H1 (cell line): Measurements from ENCODE around the gene RPS18. TPM values are rescaled to one million over a fixed set of nuclear protein-coding genes. Genes with fewer than 3 reads are reported as not detected.

Experiments
- CTCF ChIA-PET: fragments of 300-600 bp; sonication (Branson Sonifier 250); formaldehyde crosslinking; loops from one replicate; lab custom pipeline; 2021; ENCODE audit not compliant: partially characterized antibody; lab: Charles Lee
- POLR2A ChIA-PET: fragments of 300-600 bp; sonication (Branson Sonifier 250); formaldehyde crosslinking; loops from one replicate; lab custom pipeline; 2021; ENCODE audit warnings: inconsistent platforms; ENCODE audit not compliant: partially characterized antibody; lab: Charles Lee
- DNase-seq, 2 experiments: peaks; one replicate each; pipeline versions ENCODE4 v3.0.0 to v3.0.0-alpha.2; 2010 to 2022; ENCODE audit warnings: low spot score in 2 of 2, low read depth in 1 of 2, mixed read lengths in 1 of 2
- FAIRE-seq: peaks from 2 replicates; lab custom pipeline; 2011; peaks lifted over from hg19 to GRCh38; lab: Jason Lieb, UNC
- H2AFZ ChIP-seq: 2 replicates; pipeline ENCODE4 v1.8.1; 2012; ENCODE audit warnings: low read length, inconsistent platforms
- H2AK5ac ChIP-seq: 2 replicates; pipeline ENCODE4 v1.6.1; 2013; ENCODE audit warnings: low read depth, low read length
- H2BK120ac ChIP-seq: replicated peaks from 2 replicates; pipeline ENCODE3; 2013; ENCODE audit warnings: low read depth, low read length, inconsistent platforms
- H2BK12ac ChIP-seq: 2 replicates; pipeline ENCODE4 v1.6.1; 2013; ENCODE audit warnings: low read depth, low read length
- H2BK15ac ChIP-seq: 2 replicates; pipeline ENCODE4 v1.6.1; 2013; ENCODE audit warnings: low read length
- H2BK20ac ChIP-seq: 2 replicates; pipeline ENCODE4 v1.6.1; 2013; ENCODE audit warnings: low read length
- H2BK5ac ChIP-seq: 2 replicates; pipeline ENCODE4 v1.6.1; 2013; ENCODE audit warnings: low read depth, low read length
- H3K14ac ChIP-seq: 2 replicates; pipeline ENCODE4 v1.6.1; 2013; ENCODE audit warnings: inconsistent platforms; ENCODE audit not compliant: insufficient read length
- H3K18ac ChIP-seq: 2 replicates; pipeline ENCODE4 v1.6.1; 2013; ENCODE audit warnings: low read length; ENCODE audit errors: extremely low read depth
- H3K23ac ChIP-seq: 2 replicates; pipeline ENCODE4 v1.6.1; 2013; ENCODE audit warnings: inconsistent platforms; ENCODE audit not compliant: insufficient read length
- H3K23me2 ChIP-seq: 2 replicates; pipeline ENCODE4 v1.6.1; 2013; ENCODE audit warnings: low read depth, low read length
- H3K27ac ChIP-seq: 2 replicates; pipeline ENCODE4 v1.6.1; 2011; ENCODE audit warnings: low read depth, low read length, inconsistent platforms
- H3K27me3 ChIP-seq, 4 experiments: replicated peaks in 1 of 4; 1 replicate in 1 of 4; 2 replicates in 3 of 4; pipeline versions ENCODE4 v1.6.1 to v1.8.1; 2011 to 2013; ENCODE audit warnings: low read length in 3 of 4, mild to moderate bottlenecking in 3 of 4, inconsistent platforms in 2 of 4, mixed read lengths in 2 of 4, moderate library complexity in 1 of 4; ENCODE audit not compliant: control insufficient read depth in 3 of 4, insufficient read depth in 3 of 4; ENCODE audit errors: extremely low read depth in 1 of 4
- H3K36me3 ChIP-seq, 4 experiments: 2 replicates each; pipeline versions ENCODE4 v1.6.1 to v1.8.1; 2011 to 2013; ENCODE audit warnings: mild to moderate bottlenecking in 4 of 4, low read length in 3 of 4, moderate library complexity in 2 of 4, control low read depth in 1 of 4, inconsistent platforms in 1 of 4; ENCODE audit not compliant: insufficient read depth in 4 of 4, control insufficient read depth in 2 of 4
- H3K4ac ChIP-seq: replicated peaks from 2 replicates; pipeline ENCODE3; 2013; ENCODE audit warnings: low read length, low read depth, mixed read lengths, inconsistent platforms; ENCODE audit not compliant: insufficient read length
- H3K4me1 ChIP-seq, 4 experiments: replicated peaks in 1 of 4; 1 replicate in 1 of 4; 2 replicates in 3 of 4; pipeline versions ENCODE4 v1.6.1 to v1.8.1; 2011 to 2013; ENCODE audit warnings: low read length in 3 of 4, inconsistent platforms in 2 of 4, mixed read lengths in 1 of 4; ENCODE audit not compliant: insufficient read depth in 4 of 4, control insufficient read depth in 3 of 4
- H3K4me2 ChIP-seq, 2 experiments: 2 replicates each; pipeline versions ENCODE4 v1.6.1 to v1.8.1; 2011 to 2013; ENCODE audit warnings: low read depth in 2 of 2, low read length in 2 of 2, control low read depth in 1 of 2, inconsistent platforms in 1 of 2, mild to moderate bottlenecking in 1 of 2; ENCODE audit not compliant: insufficient read depth in 1 of 2
- H3K4me3 ChIP-seq, 4 experiments: fragments of 200-600, 300-600 bp in 1 of 4; sonication (generic), shearing (Covaris generic), sonication (Bioruptor Twin) in 1 of 4; 2 replicates each; pipeline versions ENCODE4 v1.5.1 to v1.8.1; 2011 to 2016; ENCODE audit warnings: low read length in 4 of 4, low read depth in 3 of 4, control low read depth in 2 of 4, inconsistent platforms in 2 of 4, mild to moderate bottlenecking in 2 of 4, mixed read lengths in 1 of 4, moderate library complexity in 1 of 4; ENCODE audit not compliant: insufficient read depth in 2 of 4; ENCODE audit errors: extremely low read depth in 1 of 4
- H3K56ac ChIP-seq: replicated peaks from 2 replicates; pipeline ENCODE3; 2013; ENCODE audit warnings: low read depth, mild to moderate bottlenecking, mixed read lengths, low read length, inconsistent platforms; ENCODE audit not compliant: insufficient read length
- H3K79me1 ChIP-seq: 2 replicates; pipeline ENCODE4 v1.6.1; 2013; ENCODE audit warnings: low read depth, low read length, control low read depth
- H3K79me2 ChIP-seq, 2 experiments: 2 replicates each; pipeline versions ENCODE4 v1.6.1 to v1.8.1; 2012 to 2013; ENCODE audit warnings: low read length in 2 of 2, mild to moderate bottlenecking in 2 of 2, inconsistent platforms in 1 of 2; ENCODE audit not compliant: insufficient read depth in 2 of 2, control insufficient read depth in 1 of 2
- H3K9ac ChIP-seq, 4 experiments: replicated peaks in 1 of 4; 1 replicate in 1 of 4; 2 replicates in 3 of 4; pipeline versions ENCODE4 v1.6.1 to v1.8.1; 2011 to 2013; ENCODE audit warnings: low read depth in 3 of 4, low read length in 3 of 4, control low read depth in 2 of 4, mild to moderate bottlenecking in 2 of 4, moderate library complexity in 2 of 4, inconsistent platforms in 1 of 4; ENCODE audit errors: extremely low read depth in 1 of 4
- H3K9me3 ChIP-seq, 2 experiments: 2 replicates each; pipeline versions ENCODE4 v1.6.1 to v1.8.1; 2012 to 2013; ENCODE audit warnings: mild to moderate bottlenecking in 2 of 2, moderate library complexity in 2 of 2, control low read depth in 1 of 2, inconsistent platforms in 1 of 2, low read depth in 1 of 2, low read length in 1 of 2, mixed read lengths in 1 of 2; ENCODE audit not compliant: insufficient read depth in 2 of 2
- H4K20me1 ChIP-seq, 2 experiments: replicated peaks in 1 of 2; 2 replicates each; pipeline versions ENCODE3 to v1.8.1; 2011 to 2013; ENCODE audit warnings: inconsistent platforms in 2 of 2, low read length in 2 of 2, mild to moderate bottlenecking in 1 of 2; ENCODE audit not compliant: insufficient read depth in 2 of 2, control insufficient read depth in 1 of 2
- H4K5ac ChIP-seq: 2 replicates; pipeline ENCODE4 v1.6.1; 2013; ENCODE audit warnings: low read length, low read depth, mixed read lengths, inconsistent platforms; ENCODE audit not compliant: insufficient read length
- H4K8ac ChIP-seq: 2 replicates; pipeline ENCODE4 v1.8.0; 2013; ENCODE audit warnings: mild to moderate bottlenecking, moderate library complexity, low read length, inconsistent platforms; ENCODE audit not compliant: insufficient read depth; ENCODE audit errors: extremely low read depth
- H4K91ac ChIP-seq: replicated peaks from 2 replicates; pipeline ENCODE3; 2013; ENCODE audit warnings: low read length, mixed read lengths, inconsistent platforms; ENCODE audit not compliant: insufficient read length
- JUND ChIP-seq: IDR thresholded peaks from 2 replicates; pipeline ENCODE4 v1.6.1; 2011; ENCODE audit warnings: mild to moderate bottlenecking, improper control_type of control experiment, low read length
- NANOG ChIP-seq: IDR thresholded peaks from 2 replicates; pipeline ENCODE4 v1.6.1; 2011; ENCODE audit warnings: low read length, low read depth, mild to moderate bottlenecking, inconsistent platforms; ENCODE audit not compliant: insufficient read depth, poor library complexity, severe bottlenecking
- SRF ChIP-seq: IDR thresholded peaks from 2 replicates; pipeline ENCODE4 v1.6.1; 2011; ENCODE audit warnings: mild to moderate bottlenecking, low read depth, low read length, moderate library complexity
- ZNF274 ChIP-seq: IDR thresholded peaks from 2 replicates; pipeline ENCODE4 v1.7.0; 2012; ENCODE audit warnings: low read length, borderline replicate concordance; ENCODE audit errors: extremely low read depth
- WGBS, 2 experiments: shearing (Covaris generic) in 1 of 2; methylation state at CpG; one replicate each; pipeline versions ENCODE4 v1.1.6 to v1.1.7; 2013 to 2015; ENCODE audit warnings: low lambda C conversion rate in 2 of 2, mixed read lengths in 2 of 2, inconsistent platforms in 1 of 2, low coverage in 1 of 2, missing lambda C conversion rate in 1 of 2; ENCODE audit not compliant: insufficient replicate concordance in 2 of 2, insufficient coverage in 1 of 2, insufficient read length in 1 of 2; ENCODE audit errors: extremely low coverage in 1 of 2, missing lambda C conversion rate in 1 of 2; 5-methylcytosine and 5-hydroxymethylcytosine counted together
- polyA plus RNA-seq, 7 experiments: library from polyadenylated mRNA; depleted of rRNA in 3 of 7; stranded (reverse) in 5 of 7; unstranded in 2 of 7; fragments of >200 nt in 5 of 7; fragments of 200-250 nt in 2 of 7; gene quantifications; 1 replicate in 5 of 7; 2 replicates in 1 of 7; 4 replicates in 1 of 7; pipeline versions ENCODE4 v1.2.1 to v1.2.3, GENCODE V29; 2011 to 2013; ENCODE audit warnings: missing spikeins in 2 of 7, mixed read lengths in 2 of 7
- total RNA-seq: library from RNA; stranded (reverse); fragmentation: NEBNext Ultra II Directional; extraction: Animal tissue kit (Norgen Biotek cat#: 25700); gene quantifications from 2 replicates; pipeline ENCODE4 v1.2.1, GENCODE V29; 2021

Gene RPS18
- total and polyA plus RNA-seq, 2 of the 8 experiments (the other 6 are each of a cell fraction or from before 2014, with no cell fraction given), result 2,796 to 7,099 TPM

- Histone ChIP-seq H3K4me3 (peak overlapping the region; percentile 74 to 97 (median 84)), H4K8ac (peak overlapping the region; percentile 66), H4K20me1 (peaks cover 0 to 2% of the 10 kb centered on the region in 2 experiments), H2AK5ac (no peak overlapping the region), H3K9ac (peak overlapping the region in 3 of 4 experiments; percentile 39 to 56 (median 52); a peak in 5 of 7 replicates), H3K79me1 (peaks cover 8% of the 10 kb centered on the region; the same call in 1 of the 2 replicates), H3K36me3 (peaks cover 15 to 39% (median 29%) of the 10 kb centered on the region in 4 experiments), H3K4ac (no peak overlapping the region), H2AFZ (no peak overlapping the region), H3K18ac (no peak overlapping the region), H2BK15ac (no peak overlapping the region), H4K91ac (no peak overlapping the region), H3K27ac (no peak overlapping the region), H3K56ac (peak overlapping the region; percentile 21), H3K4me1 (peaks cover 0 to 11% (median 5%) of the 10 kb centered on the region in 4 experiments; a peak in 5 of 7 replicates), H2BK12ac (no peak overlapping the region), H2BK5ac (no peak overlapping the region), H3K23me2 (peaks cover 8% of the 10 kb centered on the region; the same call in 1 of the 2 replicates), H2BK120ac (no peak overlapping the region), H4K5ac (no peak overlapping the region), H2BK20ac (no peak overlapping the region), H3K79me2 (peaks cover 4 to 31% of the 10 kb centered on the region in 2 experiments; a peak in 3 of 4 replicates), H3K4me2 (peak overlapping the region; percentile 76 to 92), H3K9me3 (no peaks in the 10 kb centered on the region; a peak in 1 of 4 replicates), H3K27me3 (no peaks in the 10 kb centered on the region), H3K23ac (no peak overlapping the region), H3K14ac (no peak overlapping the region)
- TF ChIP-seq ZNF274 (no peak), SRF (no peak), NANOG (no peak), JUND (no peak)
- ChIA-PET POLR2A (interaction anchor here (1.5 to 16.7 kb wide), 5 partner anchors 9 to 81 kb away, joined by 3 to 337 read pairs (median 70); partner anchors contain the start of genes B3GALT4, RGL2, RPS18 and TAPBP), CTCF (interaction anchor here (0.5 to 7.2 kb wide), 6 partner anchors 9 to 363 kb away, joined by 3 to 81 read pairs (median 4); partner anchors contain the start of genes B3GALT4 and RGL2)
- FAIRE-seq (no peak), DNase-seq (no peak)
- 28% methylated on average over 21 of the region's 21 CpGs; no CpG with 5 or more reads in 1 of the 2 experiments for WGBS, 2 experiments
Observed at GRCh38 chr6:33288141-33288920, 16.5 kb downstream of the RPS18 start.
